A172 (cell line): Measurements from ENCODE around the gene SUPT5H. TPM values are rescaled to one million over a fixed set of nuclear protein-coding genes. Genes with fewer than 3 reads are reported as not detected.

Source experiments
- DNase-seq: peaks from one replicate; pipeline ENCODE4 v3.0.0-alpha.2; 2015; ENCODE audit warnings: low spot score
- total RNA-seq: library from RNA; depleted of rRNA; stranded (reverse); fragments of >200 nt; shearing (Covaris generic); gene quantifications from 2 replicates; pipeline ENCODE4 v1.2.3, GENCODE V29; 2014; rRNA removed

The SUPT5H gene
- total RNA-seq, 1 experiment from 2014 or later: 101 TPM

DNA sequence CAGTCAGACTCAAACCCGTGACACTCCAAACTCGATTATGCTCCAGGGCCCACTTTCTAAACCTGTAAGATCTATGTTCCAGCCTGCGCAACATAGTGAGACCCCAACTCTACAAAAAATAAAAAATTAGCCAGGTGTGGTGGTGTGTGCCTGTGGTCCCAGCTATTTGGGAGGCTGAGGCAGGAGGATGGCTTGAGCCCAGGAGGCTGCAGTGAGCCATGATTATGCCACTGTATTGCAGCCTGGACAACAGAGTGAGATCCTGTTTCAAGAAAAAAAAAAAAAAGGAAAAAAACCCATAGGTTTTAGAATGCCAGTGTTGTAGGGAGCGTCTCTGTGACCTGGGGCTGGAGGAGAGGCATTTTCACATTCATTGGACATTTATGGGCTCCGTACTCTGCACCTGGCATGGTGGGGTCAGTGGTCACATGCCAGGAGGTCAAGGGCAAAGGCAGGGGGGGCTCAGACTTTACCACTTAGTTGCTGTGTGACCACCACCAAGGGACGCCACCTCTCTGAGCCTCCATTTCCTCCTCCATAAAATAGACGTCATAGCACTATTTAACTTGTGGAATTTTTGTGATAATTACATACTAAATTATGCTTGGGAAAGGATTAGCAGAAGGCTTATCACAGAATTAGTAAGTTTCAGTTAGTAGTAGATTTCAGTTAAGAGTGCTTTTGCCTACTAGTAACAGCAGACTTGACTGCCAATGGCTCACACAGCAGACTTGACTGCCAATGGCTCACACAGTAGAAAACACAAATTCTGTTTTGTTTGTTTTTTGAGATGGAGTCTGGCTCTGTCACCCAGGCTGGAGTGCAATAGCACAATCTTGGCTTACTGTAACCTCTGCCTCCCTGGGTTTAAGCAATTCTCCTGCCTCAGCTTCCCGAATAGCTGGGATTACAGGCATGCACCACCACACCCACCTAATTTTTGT lies 75.4 kb downstream of the SUPT5H start:
- DNase-seq: no peak

GRCh38 chr19:39524495-39524894 lies 79.1 kb downstream of the SUPT5H start:
- no peak for DNase-seq

- DNase-seq: no peak
These were observed 79.8 kb downstream of the SUPT5H start for GRCh38 chr19:39525205-39525604.

Other genes with a start within 250 kb of the SUPT5H start
- gene NCCRP1, start 248.6 kb upstream of the SUPT5H start, total RNA-seq: not detected in 2 replicates
- not detected in 2 replicates for gene SYCN, start 241.3 kb upstream of the SUPT5H start, total RNA-seq
- gene IFNL3, start 200.6 kb upstream of the SUPT5H start, total RNA-seq: not detected in 2 replicates
- gene IFNL4, start 196.7 kb upstream of the SUPT5H start, total RNA-seq: not detected in 2 replicates
- gene IFNL2, start 177.2 kb upstream of the SUPT5H start, total RNA-seq: not detected in 2 replicates
- not detected in 2 replicates for gene IFNL1, start 149.2 kb upstream of the SUPT5H start, total RNA-seq
- 1.7 and 1.9 TPM in 2 replicates for gene LRFN1, start 124.7 kb upstream of the SUPT5H start, total RNA-seq
- gene GMFG, start 109.5 kb upstream of the SUPT5H start, total RNA-seq: 0.48 TPM in 1 of 2 replicates, not detected in the other
- gene SAMD4B, start 103.2 kb upstream of the SUPT5H start, total RNA-seq: 55.7 and 81.4 TPM in 2 replicates
- gene PAF1, start 54.5 kb upstream of the SUPT5H start, total RNA-seq: 55.3 and 69.9 TPM in 2 replicates
- gene MED29, start 54.2 kb upstream of the SUPT5H start, total RNA-seq: 20.9 and 24.7 TPM in 2 replicates
- gene ZFP36, start 38.7 kb upstream of the SUPT5H start, total RNA-seq: 0.50 and 1.5 TPM in 2 replicates
- gene PLEKHG2, start 32.9 kb upstream of the SUPT5H start, total RNA-seq: 11.4 and 17.3 TPM in 2 replicates
- gene RPS16, start 9.6 kb upstream of the SUPT5H start, total RNA-seq: 145 and 262 TPM in 2 replicates
- gene TIMM50, start 35.3 kb downstream of the SUPT5H start, total RNA-seq: 116 and 127 TPM in 2 replicates
- not detected in 2 replicates for gene DLL3, start 53.4 kb downstream of the SUPT5H start, total RNA-seq
- not detected in 2 replicates for gene SELENOV, start 69.6 kb downstream of the SUPT5H start, total RNA-seq
- 9.4 and 15.8 TPM in 2 replicates for gene EID2B, start 87.3 kb downstream of the SUPT5H start, total RNA-seq
- gene EID2, start 94.6 kb downstream of the SUPT5H start, total RNA-seq: 29.3 and 34.2 TPM in 2 replicates
- gene LGALS13, start 156.9 kb downstream of the SUPT5H start, total RNA-seq: not detected in 2 replicates
- gene LGALS16, start 210.3 kb downstream of the SUPT5H start, total RNA-seq: not detected in 2 replicates